Activated T-cell treated with anti-CD3 and anti-CD28 coated beads for 48 hours (primary cell): ENCODE data around the gene ROR2.
A peak's percentile ranks its signal among the peaks of the same experiment; 100 is the strongest.

Experiments
- DNase-seq: peaks from one replicate; pipeline ENCODE4 v3.0.0-alpha.2; 2020; ENCODE audit warnings: low read depth

ROR2 gene

DNA sequence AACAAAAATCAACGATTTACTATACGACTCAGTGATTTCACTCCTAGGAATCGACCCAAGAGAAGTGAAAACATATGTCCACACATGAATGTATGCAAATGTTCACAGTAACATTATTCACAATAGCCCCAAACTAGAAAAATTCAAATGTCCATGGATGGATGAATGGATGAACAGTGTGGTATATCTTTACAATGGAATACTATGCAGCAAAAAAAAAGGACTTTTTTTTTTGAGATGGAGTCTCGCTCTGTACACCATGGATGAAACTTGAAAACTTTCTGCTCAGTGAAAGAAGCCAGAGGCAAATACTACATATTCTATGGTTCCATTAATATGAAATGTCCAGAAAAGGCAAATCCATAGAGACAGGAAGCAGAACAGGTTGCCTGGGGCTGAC, 233.8 kb downstream of the ROR2 start:
- DNase-seq, result no peak

DNA sequence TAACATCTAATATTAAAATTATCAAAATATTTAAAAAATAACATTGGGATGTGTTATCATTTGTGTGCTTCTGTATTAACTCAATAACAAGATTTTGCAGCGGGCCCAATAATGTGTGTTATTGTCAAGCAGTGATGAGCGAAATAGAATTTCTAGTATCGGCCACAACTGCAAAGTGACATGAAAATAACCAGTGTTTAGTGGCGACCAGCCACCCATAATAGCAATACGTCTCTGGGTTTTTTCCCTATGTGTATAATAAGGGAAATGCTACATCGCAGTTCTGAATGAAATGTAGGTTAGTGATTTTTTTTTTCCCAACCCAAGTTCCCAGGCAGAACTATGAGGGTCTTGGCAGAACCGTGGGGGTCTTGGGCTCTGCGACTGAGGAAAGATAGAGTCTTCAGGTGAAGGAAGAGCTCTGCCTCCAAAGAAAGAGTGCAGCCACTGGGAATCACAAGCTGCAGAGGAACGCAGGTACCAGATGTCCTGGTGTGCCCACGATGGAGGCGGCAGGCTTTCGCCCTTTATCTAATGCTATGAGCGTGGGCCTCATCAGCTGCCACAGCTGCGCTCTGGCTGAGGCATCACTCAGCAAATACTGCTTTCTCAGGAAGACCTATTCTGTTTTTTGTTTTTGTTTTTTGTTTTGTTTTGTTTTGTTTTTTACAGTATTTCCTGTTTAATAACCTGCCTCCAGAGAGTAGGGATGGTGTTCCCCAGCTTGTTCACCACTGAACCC, 235.0 kb downstream of the ROR2 start:
- DNase-seq, result no peak

DNA sequence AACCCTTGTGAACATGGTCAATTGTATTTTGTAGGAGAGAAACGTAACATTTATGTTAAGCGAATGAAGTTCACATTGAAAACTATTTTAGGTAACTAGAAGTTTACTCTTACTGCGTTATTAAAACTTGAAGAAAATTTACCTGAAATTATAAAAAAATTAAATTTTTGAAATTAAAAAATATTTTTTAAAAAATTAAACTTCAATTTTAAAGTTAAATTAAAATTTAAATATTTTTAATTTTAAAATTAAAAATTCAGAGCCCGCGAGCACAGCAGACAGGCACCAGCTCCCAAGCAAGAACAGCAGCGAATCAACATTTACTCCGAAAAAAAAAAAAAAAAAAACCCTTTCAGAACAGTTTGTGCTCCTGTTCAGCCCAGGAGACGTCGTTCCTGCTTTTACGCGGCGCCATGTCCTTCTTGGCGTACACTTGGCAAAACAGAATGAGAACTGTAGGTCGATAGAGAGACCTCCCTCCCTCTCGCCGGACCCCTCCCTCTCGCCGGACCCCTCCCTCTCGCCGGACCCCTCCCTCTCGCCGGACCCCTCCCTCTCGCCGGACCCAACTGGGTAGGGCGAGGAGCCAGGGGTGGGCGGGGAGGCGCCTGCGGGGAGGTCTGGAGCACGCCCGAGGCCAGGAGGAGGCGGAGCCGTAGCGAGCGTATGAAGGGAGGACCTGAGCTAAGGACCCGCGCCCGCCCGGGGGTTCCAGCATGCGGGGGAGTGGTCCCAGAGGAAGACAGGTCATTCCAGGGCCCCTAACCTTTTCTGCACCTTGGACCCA, 235.8 kb downstream of the ROR2 start:
- peak; percentile 20 for DNase-seq

DNA sequence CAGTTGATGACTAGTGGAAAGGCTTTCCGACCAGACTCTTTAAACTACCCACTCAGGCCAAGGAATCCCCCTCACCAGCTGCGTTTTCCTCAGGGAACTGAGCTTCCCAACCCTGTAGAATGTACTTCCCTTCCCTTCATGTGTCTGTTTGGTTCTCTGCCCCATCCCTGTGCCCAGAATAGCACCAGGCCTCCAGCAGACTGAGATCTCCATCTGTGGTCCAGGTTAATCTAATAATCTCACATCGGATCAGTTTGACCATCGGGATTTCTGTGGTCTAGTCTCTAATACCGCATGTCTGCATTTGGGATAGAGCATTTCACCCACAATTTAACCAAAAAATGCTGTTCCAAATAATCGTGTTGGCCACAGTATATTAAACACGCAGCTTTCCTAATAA, 237.2 kb downstream of the ROR2 start:
- no peak for DNase-seq

DNA sequence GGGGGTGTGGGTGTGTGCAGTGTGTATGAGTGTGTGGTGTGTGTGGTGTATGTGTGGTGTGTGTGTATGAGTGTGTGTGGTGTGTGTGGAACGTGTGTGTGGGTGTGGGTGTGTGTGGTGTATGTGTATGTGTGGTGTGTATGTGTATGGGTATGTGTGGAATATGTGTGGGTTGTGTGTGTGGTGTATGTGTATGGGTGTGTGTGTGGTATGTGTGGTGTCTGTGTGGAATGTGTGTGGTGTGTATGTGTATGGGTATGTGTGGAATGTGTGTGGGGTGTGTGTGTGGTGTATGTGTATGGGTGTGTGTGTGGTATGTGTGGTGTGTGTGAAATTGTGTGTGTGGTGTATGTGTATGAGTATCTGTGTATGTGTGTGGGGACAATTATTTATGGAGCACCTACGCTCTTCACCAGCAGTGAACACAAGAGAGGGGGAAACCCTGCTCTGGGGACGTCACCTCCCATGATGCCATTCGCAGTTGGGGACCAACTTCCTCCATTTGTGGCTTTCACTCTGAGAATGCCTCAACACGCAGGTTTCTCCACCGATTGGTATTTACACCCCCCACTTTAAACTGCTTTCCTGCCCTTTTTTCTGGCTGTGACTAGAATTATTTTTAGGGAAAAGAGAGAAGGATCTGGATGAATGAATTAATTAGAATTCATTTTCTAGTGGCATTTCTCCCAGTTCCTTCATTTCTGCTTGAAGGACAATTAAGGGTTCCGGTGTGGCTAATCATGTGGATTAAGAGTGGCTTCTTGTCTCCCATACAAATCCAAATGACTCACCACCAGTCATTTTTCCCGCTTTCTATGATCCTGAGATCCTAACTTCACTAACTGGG, 238.1 kb downstream of the ROR2 start:
- DNase-seq, result peak; percentile 58

DNA sequence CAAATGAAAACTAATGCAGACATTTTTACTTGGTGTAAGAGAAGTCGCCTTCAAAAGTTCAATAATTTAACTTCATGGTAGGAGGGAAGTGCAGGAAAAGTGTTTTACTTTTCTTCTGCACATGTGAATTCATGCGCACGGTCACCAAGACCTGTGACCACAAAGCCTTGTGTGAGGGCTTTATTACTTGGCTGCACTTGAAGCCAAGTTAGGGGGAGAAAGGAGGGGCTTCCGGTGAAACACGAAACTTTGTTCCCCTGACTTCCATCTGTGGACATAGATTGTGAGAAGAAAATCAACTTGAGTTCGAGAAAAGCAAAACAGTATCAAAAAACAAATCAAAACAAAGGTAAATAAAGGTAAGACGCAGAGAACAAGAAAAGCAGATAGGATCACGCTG, 239.9 kb downstream of the ROR2 start:
- no peak for DNase-seq

DNA sequence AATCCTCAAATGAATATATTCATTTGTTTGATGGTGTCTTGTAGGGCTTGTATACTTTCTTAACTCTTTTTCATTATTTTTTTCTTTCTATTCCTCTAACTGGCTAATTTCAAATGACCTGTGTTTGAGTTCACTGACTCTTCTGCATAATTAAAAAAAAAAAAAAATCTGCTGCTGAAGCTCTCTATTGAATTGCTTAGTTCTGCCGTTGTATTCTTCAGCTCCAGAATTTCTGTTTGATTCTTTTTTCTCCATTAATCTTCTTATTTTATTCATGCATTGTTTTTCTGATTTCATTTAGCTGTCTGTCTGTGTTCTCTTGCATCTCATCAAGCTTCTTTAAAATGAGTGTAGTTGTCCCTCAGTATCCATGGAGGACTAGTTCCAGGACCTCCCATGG, 244.6 kb downstream of the ROR2 start:
- DNase-seq, result no peak

DNA sequence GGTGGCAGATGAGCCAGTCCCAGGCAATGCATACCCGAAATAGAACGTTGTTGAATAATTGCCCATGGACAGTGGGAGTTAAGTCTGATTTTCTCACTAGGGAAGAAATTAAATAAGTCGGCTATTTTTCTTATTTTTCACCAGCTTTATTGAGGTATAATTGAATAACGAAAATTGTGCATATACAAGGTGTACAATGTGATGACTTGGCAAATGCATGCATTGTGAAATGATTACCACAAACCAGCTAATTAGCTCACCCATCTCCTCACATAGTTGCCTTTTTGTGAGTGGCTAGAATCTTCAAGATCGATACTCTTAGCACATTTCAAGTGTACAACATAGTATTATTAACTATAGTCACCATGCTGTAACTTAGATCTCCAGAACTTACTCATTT, 249.6 kb downstream of the ROR2 start:
- DNase-seq, result no peak

DNA sequence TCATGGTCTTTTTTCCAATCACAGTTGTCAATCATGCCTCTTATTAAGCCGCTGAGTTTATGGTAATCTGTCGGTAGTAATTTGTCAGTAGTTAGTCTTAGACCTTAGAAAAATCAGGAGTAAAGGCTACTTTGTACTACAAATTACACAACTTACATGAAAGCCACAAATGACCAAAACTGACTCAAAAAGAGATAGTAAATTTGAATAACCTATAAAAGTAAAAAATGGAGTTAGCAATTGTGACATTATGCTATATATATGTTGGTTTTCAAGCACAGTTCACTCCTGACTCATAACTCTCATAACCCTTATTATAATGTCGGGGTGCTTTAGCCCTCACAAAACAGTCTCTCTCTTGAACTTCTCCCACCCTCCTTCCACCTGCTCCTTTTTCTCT, 251.8 kb downstream of the ROR2 start:
- DNase-seq, result no peak

DNA sequence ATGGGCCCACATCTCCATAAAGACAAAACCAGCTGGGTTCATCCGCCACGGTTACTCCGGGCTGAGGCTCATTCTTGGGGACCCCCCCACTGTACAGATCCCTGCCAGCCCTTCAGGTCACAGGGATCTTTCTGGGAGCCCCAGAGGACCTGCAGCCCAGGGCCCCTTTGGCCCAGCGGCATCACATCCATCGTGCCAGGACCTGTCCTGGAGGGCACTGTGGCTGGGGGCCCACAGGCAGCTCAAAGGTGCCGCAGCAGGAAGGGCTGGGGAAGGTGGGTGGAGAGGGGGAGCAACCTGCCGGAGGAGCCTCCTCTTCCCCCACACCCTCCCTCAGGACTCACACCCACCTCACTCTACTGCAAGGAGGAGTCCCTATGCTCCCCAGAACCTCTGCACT, 252.8 kb downstream of the ROR2 start:
- DNase-seq, result no peak

DNA sequence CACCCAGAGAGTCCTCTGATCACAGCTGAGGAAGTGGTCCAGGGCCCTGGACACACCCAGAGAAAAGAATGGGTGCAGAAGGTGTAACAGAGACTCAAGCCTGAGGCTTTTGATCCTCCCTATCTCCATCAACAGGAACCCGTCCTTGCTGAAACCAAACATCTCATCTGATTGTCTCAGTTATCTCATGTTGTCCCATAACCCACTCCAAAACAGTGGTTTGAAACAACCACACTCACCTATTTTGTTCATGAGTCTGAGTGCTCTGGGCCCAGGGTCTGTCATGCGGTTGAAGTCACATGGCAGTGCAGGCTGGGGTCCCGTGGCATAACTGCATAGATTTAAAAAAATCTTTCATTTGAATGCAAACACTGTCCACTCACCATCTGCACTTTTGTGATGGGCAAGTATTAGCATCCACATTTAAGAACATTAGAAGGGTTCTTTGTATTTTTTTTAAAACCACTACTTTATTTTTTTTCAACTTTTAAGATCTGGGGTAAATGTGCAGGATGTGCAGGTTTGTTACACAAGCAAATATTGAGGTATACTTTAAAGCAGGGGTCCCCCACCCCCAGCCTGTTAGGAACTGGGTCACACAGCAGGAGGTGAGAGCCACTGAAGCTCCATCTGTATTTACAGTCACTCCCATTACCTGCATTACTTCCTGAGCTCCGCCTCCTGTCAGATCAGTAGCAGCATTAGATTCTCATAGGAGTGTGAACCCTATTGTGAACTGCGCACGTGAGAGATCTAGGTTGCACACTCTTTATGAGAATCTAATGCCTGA, 255.8 kb downstream of the ROR2 start:
- DNase-seq, result no peak

DNA sequence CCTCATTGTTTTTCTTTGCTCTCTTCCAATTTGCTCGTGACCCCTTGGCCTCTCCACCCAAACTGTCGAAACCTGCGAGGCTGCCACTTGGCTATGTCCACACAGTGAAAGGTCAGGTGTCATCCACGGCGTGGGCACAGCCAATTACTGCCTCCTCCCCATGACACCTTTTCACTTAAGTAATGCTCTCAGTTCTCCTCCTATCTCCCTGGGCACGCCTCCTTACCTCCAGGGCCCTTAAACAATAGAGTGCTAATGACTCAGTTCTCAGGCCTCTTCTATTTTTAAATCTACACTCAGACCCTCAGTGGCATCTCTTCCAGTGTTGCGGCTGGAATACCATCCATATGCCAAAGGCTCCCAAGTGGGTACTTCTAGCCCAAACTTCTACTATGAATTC, 256.8 kb downstream of the ROR2 start:
- no peak for DNase-seq

DNA sequence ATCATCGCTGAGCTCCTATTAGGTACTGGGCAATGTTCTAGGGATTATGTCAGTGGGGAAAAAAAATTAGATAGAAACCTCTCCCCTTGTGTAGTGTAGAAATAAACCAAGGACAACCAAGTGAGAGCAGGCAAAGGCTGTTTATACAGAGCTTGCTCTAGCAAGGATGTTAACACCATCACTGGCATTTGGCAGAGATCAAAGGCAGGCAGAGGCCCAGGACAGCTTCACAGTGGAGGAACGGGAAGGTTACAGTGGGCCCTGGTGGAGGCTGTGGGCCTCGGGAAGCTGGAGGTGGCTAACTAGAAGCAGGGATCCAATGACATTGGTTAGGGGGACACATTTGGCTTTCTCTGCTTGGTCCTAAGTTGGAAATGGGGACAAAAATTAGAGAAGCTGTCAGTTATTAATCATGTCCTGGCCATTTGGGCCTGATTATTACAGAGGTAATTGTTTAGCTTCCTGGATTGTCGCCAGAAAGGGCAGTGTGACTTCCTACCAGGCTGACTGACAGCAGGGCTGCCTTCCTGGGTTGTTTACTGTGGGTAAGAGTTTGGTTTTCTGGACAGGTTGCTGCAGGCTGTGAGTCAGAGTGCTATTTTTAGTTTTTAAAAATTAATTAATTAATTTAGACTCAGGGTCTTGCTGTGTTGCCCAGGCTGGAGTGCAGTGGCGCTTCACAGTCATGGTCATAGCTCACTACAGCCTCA, 259.3 kb downstream of the ROR2 start:
- DNase-seq, result no peak

DNA sequence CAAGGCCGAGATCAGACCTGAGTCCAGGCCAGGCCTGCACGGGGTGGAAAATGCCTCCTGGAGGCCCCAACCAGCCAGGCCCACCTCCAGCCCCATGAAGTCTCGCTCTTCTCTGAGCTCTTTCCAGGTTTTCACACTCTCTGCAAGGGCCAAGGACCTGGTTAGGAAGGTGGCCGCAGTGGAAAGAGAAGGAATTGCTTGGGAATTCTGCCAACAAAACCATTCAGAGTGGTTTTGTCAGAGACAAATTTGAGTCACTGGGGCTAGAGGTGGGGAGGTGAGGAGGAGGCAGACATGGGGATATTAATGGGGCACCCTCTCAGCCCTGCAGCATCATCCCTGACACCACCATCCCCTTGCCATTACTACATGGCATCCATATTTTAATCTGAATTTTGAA, 261.0 kb downstream of the ROR2 start:
- no peak for DNase-seq

DNA sequence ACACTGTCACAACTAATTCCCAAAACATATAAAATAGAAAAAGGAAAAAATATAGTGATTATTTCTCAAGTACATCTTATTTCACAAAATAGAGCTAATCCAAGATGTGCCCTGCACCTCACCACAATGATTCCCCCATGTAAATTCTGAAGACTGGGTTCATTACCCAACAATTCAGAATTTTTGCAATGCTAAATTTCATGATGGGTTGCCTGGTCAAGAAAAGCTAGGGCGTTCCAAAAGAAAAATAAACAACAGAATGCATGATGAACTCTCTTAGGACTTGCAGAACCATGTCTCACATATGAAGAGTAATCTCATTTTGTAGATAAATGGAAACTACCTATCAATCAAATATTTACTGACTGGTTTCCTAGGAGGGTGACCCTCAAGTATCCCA, 266.8 kb downstream of the ROR2 start:
- DNase-seq, result no peak

DNA sequence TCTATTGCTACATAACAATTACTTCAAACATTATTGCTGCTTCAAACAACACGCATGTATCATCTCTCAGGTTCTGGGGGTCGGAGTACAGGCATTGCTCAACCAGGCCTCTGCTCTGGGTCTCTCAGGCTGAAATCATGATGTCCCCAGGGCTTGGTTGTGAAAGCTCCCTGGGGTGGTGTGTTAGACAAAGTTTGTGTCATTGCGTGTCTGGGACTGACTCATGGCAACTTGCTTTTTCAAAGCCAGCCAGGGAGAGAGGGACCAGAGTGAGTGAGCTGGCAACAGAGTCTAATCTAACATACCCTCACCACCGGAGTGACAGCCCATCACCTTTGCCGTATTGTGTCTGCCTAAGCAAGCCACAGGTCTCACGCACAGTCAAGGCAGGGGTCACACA, 267.2 kb downstream of the ROR2 start:
- DNase-seq, result no peak

DNA sequence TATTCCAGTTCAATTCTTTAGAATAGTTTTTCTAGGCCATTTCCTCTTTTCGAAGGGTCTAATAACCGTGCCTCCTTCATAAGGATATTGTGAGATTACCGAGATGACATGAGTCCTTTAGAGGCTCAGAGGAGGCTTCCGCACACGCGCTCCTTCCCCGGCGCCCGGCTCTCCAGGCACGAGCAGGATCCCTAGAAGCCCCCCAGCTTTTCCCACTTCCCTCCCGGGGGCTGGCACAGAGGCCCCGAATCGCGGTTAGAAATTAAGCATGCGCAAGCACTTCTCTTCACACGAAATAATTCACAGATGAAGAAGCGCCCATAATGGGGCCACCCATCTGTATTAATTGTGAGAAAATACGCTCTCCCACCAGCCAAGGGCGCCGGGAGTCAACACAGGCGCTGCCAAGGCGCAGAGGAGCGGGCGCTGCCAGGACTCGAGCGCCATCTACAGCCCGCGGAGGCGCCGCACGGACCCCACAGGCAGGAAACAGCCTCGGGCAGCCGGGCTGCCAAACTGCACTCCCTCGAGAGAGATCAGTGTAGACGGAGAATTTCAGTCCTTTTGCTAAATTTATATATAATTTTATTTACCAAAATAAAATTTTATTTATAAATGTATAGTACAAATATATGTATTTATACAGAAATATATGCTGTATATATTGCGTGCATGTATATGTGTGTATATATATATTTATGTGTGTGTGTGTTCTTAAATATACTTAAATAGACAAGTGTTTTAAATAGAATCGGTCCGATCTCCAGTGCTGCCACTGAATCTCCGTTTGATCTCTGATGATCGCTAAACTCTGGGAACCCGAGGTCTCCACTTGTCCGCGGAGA, 268.3 kb downstream of the ROR2 start:
- peak; percentile 77 for DNase-seq

DNA sequence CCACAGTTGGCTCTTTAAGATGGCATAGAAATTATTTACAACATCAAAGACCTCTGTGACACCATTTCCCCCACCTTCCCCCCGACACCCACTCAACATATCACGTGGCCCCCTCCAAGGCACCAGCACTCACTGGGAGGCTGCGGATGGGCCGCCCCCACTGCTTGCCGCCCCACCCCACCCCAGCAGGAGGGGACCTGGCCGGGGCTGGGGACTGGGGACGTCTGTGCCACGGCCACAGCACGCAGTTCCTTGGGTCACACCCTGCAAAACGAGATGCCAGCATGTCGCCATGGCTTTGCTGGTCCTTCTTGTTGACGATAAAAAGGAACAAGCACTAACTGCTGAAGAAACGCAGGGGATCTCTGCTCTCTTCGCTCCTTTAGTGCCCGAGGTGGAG, 269.0 kb downstream of the ROR2 start:
- no peak for DNase-seq

DNA sequence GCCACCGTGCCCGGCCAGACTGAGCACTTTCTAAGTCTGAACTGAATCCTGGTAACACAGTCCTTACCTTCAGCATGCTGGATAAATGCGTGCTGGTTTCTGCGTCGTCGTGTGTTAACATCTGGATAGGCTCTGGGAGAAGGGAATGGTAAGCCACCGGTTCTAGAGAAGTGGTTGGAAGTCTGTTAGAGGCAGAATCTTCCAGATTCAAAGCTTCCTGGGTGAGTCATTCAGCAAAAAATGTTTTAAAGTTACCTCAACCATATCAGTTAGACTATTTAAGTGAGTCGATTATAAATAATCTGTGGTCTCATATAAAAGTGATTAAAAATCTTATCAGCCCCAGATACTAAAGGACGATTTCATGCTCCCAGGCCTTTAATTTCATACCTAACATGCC, 269.9 kb downstream of the ROR2 start:
- no peak for DNase-seq

DNA sequence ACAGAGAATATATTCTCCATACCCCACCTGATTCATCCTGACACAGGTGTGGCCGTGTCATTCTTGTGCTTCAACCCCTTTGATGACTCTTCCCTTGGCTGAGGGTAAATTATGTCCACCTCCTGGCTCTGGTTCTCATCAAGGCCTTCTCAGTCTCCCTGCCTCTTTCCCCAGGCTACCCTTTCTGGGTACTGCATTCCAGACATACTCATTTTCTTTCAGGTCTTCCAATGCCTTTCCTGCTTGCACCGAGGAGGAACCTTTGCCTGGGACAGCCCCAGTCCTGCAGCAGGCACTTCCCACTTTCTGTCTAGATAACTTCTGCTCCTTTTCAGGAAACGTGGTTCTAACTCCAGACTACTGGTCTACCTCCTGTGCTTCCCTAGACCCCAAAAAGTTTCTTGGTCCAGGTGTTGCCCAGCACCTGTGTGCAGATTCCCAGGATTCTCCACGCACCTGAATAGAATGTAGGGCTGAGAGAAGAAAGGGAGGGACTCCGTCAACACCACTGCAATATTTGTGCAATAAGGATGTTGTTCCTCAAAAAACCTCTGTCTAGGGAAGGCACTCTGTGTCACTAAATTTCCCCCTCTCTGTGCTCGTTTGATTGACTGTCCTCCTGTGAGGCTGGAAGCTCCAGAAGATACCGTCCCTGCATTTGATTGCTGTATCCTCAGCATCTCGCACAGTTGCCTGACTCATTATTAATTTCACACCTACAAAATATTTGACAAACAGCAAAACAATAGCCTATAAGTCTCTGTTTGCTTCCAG, 271.0 kb downstream of the ROR2 start:
- no peak for DNase-seq
